GM21619 (cell line): Measurements from ENCODE around the gene APBA2.

ENCODE experiments used
- ATAC-seq: cut with Tn5 transposase; IDR thresholded peaks from one replicate; pipeline ENCODE4 v1.9.1; 2021; ENCODE audit not compliant: unreplicated experiment

The APBA2 gene

GRCh38 chr15:29074045-29074444 lies 188.3 kb downstream of the APBA2 start:
- no peak for ATAC-seq

DNA sequence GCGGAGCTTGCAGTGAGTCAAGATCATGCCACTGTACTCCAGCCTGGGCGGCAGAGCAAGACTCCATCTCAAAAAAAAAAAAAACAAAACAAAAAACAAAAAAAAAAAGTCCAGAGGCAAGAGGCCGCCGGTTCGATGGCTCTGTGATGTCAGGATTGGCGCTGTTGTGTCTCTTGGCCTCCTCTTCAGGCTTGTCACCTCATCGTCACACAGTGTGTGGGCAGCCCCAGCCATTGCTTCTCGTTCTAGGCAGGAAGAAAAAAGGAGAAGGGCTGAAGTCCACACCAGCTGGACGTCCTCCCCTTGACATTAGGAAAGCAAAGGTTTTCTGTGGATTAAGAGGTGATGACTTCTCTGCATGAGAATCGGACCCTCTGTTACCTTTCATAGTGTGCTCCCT lies 192.8 kb downstream of the APBA2 start:
- ATAC-seq, result no peak

- no peak for ATAC-seq
Observed at GRCh38 chr15:29079479-29079878, 193.7 kb downstream of the APBA2 start.

GRCh38 chr15:29081781-29082180 lies 196.0 kb downstream of the APBA2 start:
- no peak for ATAC-seq

- ATAC-seq, result no peak
Observed at GRCh38 chr15:29083161-29083560, 197.4 kb downstream of the APBA2 start.

- ATAC-seq, result no peak
Observed at GRCh38 chr15:29083858-29084257, 198.1 kb downstream of the APBA2 start.

- no peak for ATAC-seq
Observed at GRCh38 chr15:29086001-29086400, 200.2 kb downstream of the APBA2 start.

GRCh38 chr15:29086891-29087290 lies 201.1 kb downstream of the APBA2 start:
- ATAC-seq, result no peak

- ATAC-seq, result no peak
Observed at GRCh38 chr15:29087521-29088285, 201.9 kb downstream of the APBA2 start.

- no peak for ATAC-seq
Observed at GRCh38 chr15:29088666-29089065, 202.9 kb downstream of the APBA2 start.

DNA sequence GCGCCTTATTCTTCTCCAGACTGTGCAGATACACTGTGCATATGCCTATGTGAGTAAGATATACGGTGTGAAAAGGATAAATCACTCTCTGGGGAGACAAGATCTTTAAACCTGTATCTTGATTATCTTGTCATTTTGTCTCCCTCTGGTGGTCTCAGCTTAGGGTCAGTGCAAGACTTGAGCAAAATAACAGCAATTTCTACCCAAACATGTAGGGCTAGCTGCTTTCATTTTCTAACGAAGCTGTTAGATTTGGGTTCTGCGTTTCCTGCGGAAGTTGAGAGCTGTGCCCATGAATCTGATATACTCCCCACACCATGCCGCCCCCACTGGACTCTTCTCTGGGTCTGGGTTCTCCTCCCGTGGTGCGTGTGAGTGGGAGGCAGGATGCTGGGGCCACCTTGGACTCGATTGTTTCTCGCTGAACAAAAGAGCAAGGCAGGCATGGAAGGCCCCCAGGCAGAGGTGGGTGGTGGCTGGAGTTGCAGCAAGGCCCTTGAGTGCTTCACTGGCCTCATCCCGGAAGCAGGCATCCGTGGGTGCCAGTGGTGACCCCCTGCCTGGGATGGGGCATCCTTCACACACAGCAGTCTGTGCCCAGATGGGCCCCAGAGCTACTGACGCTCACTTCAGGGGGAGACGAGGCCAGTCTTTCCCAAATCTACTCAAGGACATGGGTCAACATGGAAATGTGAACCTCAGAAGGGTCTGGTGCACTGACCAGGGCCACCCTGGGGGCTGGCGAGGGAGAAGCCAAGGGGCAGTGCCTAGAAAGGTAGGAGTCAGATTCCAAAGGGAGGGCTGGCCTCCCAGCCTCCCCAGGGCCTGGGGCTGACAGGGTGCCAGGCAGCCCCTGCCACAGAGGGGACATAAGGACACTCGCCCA lies 204.2 kb downstream of the APBA2 start:
- no peak for ATAC-seq

GRCh38 chr15:29090617-29091466 lies 205.1 kb downstream of the APBA2 start:
- ATAC-seq, result no peak

- no peak for ATAC-seq
Observed at GRCh38 chr15:29091666-29092065, 205.9 kb downstream of the APBA2 start.

- no peak for ATAC-seq
Observed at GRCh38 chr15:29092376-29093064, 206.7 kb downstream of the APBA2 start.

DNA sequence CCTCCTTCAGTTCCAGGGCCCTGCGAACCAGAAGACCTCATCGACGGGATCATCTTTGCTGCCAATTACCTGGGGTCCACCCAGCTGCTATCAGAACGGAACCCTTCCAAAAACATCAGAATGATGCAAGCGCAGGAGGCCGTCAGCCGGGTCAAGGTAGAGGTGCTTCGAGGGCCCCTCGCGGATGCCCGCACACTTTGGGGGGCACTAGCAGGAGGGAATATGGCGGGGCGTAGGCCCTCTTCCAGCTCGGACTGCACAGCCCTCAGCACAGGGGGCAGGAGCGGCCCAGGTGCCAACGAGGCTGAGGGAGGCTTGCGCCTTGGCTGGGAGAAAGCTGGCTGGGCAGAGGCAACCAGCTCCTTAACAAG lies 207.3 kb downstream of the APBA2 start:
- ATAC-seq, result no peak

GRCh38 chr15:29093696-29094343 lies 208.0 kb downstream of the APBA2 start:
- no peak for ATAC-seq

DNA sequence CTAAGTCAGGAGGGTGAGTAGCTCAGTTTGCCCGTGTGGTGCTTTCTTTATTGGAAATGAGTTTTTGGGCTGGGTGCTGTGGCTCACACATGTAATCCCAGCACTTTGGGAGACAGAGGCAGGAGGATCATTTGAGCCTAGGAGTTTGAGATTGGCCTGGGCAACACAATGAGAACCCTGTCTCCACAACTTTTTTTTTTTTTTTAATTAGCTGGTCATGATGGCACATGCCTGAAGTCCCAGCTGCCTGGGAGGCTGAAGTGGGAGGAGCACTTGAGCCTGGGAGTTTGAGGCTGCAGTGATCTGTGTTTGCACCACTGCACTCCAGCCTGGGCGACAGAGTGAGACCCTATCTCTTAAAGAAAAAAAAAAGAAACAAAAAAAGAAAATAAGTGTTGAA lies 208.9 kb downstream of the APBA2 start:
- ATAC-seq, result no peak

GRCh38 chr15:29095746-29096145 lies 210.0 kb downstream of the APBA2 start:
- ATAC-seq, result no peak

DNA sequence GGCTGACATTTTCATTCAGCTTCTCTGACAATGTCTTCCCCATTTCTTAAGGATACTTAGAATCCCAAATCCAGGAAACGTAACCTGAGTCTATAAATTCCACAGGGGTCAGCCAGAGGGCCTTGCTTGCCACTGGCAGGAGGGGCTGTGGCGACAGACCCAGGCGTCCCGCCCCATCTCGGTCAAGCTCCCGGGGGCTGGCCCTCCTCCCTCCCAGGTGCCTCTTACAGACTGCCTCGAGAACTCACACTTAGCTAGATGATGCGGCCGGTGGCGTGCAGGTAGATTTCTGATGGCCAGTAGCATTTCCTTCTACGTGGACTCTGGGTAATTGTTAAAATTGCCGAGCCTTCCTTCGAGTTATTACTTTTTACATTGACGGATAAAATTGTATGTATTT lies 211.4 kb downstream of the APBA2 start:
- ATAC-seq, result no peak

DNA sequence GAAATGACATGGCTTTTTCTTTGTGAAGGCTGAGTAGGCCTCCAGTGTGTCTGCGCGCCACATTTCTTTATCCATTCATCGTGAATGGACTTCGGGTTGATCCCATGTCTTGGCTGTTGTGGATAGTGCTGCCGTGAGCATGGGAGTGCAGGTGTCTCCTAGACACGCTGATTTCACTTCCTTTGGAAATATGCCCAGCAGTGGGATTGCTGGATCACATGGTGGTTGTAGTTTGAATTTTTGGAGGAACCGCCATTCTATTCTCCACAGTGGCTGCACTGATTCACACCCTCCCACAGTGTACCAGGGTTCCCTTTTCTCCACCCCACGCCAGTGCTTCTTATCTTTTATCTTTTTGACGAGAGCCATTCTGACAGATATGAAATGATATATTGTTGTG lies 212.2 kb downstream of the APBA2 start:
- no peak for ATAC-seq
